ENCODE results near the gene PAQR4.

Gene PAQR4

DNA sequence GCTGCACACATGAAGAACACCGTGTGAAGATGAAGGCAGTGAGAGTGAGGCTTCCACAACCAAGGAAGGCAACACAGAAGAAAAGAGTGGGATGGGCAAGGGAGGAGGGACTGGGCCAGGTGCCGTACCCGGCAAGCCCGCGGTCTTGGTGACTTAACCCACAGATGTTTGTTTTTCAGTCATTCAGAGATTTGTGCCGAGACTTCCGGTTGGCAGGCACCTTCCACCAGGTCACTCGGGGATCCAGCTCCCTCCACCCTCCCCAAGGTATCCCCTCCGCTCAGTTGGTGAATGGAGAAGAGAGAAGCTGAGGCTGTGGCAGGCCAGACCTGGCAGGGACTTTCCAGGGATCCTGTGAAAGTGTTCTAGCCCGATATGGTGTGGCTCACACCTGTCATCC, 9.9 kb upstream of the PAQR4 start:
- TF ChIP-seq, protein P1, sequence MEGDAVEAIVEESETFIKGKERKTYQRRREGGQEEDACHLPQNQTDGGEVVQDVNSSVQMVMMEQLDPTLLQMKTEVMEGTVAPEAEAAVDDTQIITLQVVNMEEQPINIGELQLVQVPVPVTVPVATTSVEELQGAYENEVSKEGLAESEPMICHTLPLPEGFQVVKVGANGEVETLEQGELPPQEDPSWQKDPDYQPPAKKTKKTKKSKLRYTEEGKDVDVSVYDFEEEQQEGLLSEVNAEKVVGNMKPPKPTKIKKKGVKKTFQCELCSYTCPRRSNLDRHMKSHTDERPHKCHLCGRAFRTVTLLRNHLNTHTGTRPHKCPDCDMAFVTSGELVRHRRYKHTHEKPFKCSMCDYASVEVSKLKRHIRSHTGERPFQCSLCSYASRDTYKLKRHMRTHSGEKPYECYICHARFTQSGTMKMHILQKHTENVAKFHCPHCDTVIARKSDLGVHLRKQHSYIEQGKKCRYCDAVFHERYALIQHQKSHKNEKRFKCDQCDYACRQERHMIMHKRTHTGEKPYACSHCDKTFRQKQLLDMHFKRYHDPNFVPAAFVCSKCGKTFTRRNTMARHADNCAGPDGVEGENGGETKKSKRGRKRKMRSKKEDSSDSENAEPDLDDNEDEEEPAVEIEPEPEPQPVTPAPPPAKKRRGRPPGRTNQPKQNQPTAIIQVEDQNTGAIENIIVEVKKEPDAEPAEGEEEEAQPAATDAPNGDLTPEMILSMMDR (IDR thresholded peaks at IDR 0.05), result no peak

DNA sequence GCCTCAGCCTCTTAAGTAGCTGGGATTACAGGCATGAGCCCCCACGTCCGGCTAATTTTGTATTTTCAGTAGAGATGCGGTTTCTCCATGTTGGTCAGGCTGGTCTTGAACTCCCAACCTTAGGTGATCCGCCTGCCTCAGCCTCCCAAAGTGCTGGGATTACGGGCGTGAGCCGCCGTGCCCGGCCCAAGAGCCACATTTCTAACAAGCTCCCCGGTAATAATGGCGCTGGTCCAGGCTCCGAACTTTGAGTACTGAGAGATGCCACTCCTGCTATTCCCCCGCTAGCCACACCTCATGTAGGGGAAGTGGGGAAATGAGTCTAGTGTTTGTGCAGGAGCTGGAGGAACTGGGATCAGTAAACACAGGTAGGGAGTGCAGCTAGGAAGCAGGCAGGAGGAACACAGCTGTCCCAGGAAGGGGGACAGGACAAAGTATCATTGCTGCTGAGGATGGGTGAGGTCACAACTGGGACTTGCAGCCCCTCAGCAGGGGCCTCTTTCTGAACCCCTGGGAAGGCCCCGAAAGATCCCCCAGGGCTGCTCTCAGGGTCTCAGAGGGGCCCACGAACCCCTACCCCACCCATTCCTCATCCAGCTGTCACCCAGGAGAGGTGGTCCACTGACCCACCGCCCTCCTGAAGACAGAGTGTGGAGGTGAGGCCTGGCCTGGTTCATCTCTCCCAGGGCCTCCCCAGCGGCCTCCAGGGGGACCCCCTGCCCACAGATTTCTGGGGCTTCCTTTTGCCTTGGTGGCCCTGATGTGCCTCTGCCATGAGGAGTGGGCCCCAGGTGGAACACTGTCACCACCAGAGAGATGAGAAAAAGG, 8.8 kb upstream of the PAQR4 start:
- Histone ChIP-seq H3K36me3 (ENCODE audit: control insufficient read depth, insufficient read depth, low read length) (no peaks in the 10 kb centered on the region), H2AFZ (no peak overlapping the region), H3K27me3 (ENCODE audit: control insufficient read depth, insufficient read depth, low read length) (no peaks in the 10 kb centered on the region), H3K4me1 (peaks cover 15% of the 10 kb centered on the region), H3K4me3 (ENCODE audit: low read depth, low read length) (no peak overlapping the region), H3K79me2 (no peaks in the 10 kb centered on the region), H3K9me3 (ENCODE audit: control insufficient read depth, low read length) (no peaks in the 10 kb centered on the region), H3K27ac (no peak overlapping the region), H3K4me2 (ENCODE audit: low read length) (no peak overlapping the region), H3K9ac (no peak overlapping the region)
- TF ChIP-seq, protein P1 (IDR thresholded peaks at IDR 0.05), result no peak

More for the DNA sequence above, 9.9 kb upstream of the PAQR4 start:
- Histone ChIP-seq H2AFZ (no peak overlapping the region), H3K27me3 (ENCODE audit: control insufficient read depth, insufficient read depth, low read length) (no peaks in the 10 kb centered on the region), H3K4me1 (peaks cover 8% of the 10 kb centered on the region), H3K27ac (no peak overlapping the region), H3K4me3 (ENCODE audit: low read depth, low read length) (no peak overlapping the region), H3K9ac (no peak overlapping the region), H3K9me3 (ENCODE audit: control insufficient read depth, low read length) (no peaks in the 10 kb centered on the region), H3K4me2 (ENCODE audit: low read length) (no peak overlapping the region), H3K79me2 (no peaks in the 10 kb centered on the region), H3K36me3 (ENCODE audit: control insufficient read depth, insufficient read depth, low read length) (no peaks in the 10 kb centered on the region)

DNA sequence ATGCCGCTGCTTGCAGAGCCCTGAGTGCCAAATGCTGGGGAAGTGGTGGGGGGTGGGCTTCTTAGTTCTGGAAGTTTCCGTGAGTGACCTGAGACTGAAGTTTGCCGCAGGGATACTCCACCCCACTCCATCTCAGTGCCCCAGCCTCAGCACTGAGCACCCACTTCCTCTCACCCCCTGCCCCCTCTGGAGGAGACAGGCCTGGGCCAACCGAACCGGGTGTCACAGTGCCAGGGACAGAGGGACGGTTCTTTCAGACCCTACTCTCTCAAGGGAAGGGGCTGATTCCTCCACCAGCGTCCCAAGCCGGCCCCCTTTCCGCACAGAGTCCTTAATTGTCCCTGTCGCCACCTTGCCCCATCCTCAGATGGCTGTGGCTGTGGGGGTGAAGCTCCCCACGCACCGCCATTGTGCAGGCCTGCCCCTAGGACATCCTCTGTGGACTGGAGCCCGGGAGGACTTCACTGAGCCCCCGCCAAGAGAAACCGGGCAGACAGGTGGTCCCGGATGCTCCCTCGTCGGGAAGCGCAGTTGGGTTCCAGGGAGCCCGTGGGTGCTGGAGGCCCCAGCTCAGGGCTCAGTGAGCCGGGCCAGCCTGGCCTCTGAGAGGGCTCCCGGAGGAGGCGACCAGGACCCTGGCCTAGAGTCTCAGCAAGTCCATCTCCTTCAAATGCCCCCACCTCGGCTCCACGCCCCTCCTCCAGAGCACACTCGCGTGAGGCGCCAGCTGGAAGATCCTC, 6.6 kb upstream of the PAQR4 start:
- H3K27ac ChIP-seq, result no peak overlapping the region
- no peaks in the 10 kb centered on the region for H3K79me2 ChIP-seq
- H2AFZ ChIP-seq, result peak overlapping the region; percentile 38
- no peaks in the 10 kb centered on the region for H3K36me3 ChIP-seq (ENCODE audit: control insufficient read depth, insufficient read depth, low read length)
- H3K27me3 ChIP-seq (ENCODE audit: control insufficient read depth, insufficient read depth, low read length), result no peaks in the 10 kb centered on the region
- H3K4me2 ChIP-seq (ENCODE audit: low read length), result no peak overlapping the region
- TF ChIP-seq, protein P1 (IDR thresholded peaks at IDR 0.05), result no peak
- H3K4me1 ChIP-seq, result peaks cover 15% of the 10 kb centered on the region
- no peak overlapping the region for H3K9ac ChIP-seq
- no peak overlapping the region for H3K4me3 ChIP-seq (ENCODE audit: low read depth, low read length)
- H3K9me3 ChIP-seq (ENCODE audit: control insufficient read depth, low read length), result no peaks in the 10 kb centered on the region

DNA sequence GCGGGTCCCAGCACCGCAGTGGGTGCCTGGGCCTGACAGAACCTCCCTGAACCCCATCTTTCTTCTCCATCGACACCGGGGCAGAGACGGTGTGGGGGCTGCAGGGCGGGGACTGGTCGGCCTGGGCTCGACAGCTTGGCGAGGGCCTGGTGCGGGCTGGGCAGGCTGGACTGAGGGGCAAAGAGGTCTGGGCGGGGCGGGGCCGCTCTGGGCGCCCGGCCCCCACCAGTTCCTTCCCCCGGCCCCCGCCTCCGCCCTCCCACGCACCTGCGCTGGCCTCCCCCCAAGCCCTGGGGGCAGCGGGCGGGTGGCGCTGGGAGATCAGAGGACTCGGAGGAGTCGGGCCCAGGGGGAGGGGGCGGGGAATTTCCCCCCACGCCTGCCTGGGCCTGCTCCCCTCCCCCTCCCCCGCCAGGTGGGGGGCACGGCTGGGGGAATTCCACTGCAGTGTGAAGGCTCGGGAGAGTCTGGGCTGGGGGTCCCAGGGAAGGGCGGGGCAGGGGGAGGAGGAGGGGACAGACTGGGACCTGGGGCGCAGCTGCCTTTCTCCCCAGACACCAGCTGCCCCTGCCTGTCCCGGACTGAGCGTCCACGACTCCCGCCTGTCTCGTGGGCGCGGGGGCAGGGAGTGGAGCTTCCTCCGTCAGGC, 6.0 kb upstream of the PAQR4 start:
- H3K4me3 ChIP-seq (ENCODE audit: low read depth, low read length), result peak overlapping the region; percentile 9
- H2AFZ ChIP-seq, result peak overlapping the region; percentile 70
- H3K36me3 ChIP-seq (ENCODE audit: control insufficient read depth, insufficient read depth, low read length), result no peaks in the 10 kb centered on the region
- peaks cover 18% of the 10 kb centered on the region for H3K4me1 ChIP-seq
- H3K9ac ChIP-seq, result no peak overlapping the region
- no peaks in the 10 kb centered on the region for H3K79me2 ChIP-seq
- peak overlapping the region; percentile 66 for H3K4me2 ChIP-seq (ENCODE audit: low read length)
- H3K27ac ChIP-seq, result no peak overlapping the region
- TF ChIP-seq, protein P1 (IDR thresholded peaks at IDR 0.05), result no peak
- H3K9me3 ChIP-seq (ENCODE audit: control insufficient read depth, low read length), result no peaks in the 10 kb centered on the region
- H3K27me3 ChIP-seq (ENCODE audit: control insufficient read depth, insufficient read depth, low read length), result no peaks in the 10 kb centered on the region

Data from parathyroid adenoma (tissue), 2 donors.